RWPE2 (cell line): ENCODE results near the gene SET.

ENCODE experiments used
- ATAC-seq: fragments of 200-7000 bp; cut with Tn5 transposase; 3 replicates; pipeline ENCODE4 v1.9.1; 2021; ENCODE audit warnings: low read depth
- DNase-seq: peaks from one replicate; pipeline ENCODE4 v3.0.0-alpha.2; 2020; ENCODE audit warnings: low spot score
- H3K27ac ChIP-seq: fragments of 450-650 bp; 2 replicates; pipeline ENCODE4 v1.5.1; 2017; ENCODE audit warnings: mild to moderate bottlenecking; ENCODE audit not compliant: poor library complexity, severe bottlenecking
- H3K27me3 ChIP-seq: fragments of 250-450 bp; sonication (Bioruptor Pico); 2 replicates; pipeline ENCODE4 v1.5.1; 2021; ENCODE audit warnings: mild to moderate bottlenecking, moderate library complexity; ENCODE audit not compliant: insufficient read depth, poor library complexity, severe bottlenecking
- H3K36me3 ChIP-seq: fragments of 250-450 bp; sonication (Bioruptor Pico); 2 replicates; pipeline ENCODE4 v1.5.1; 2020; ENCODE audit warnings: low read depth, mild to moderate bottlenecking, moderate library complexity
- H3K4me1 ChIP-seq: fragments of 250-450 bp; sonication (Bioruptor Pico); 2 replicates; pipeline ENCODE4 v1.5.1; 2021; ENCODE audit warnings: mild to moderate bottlenecking, moderate library complexity; ENCODE audit not compliant: insufficient read depth, poor library complexity, severe bottlenecking
- H3K4me3 ChIP-seq: fragments of 250-450 bp; sonication (Bioruptor Pico); 2 replicates; pipeline ENCODE4 v1.5.1; 2021; ENCODE audit warnings: mild to moderate bottlenecking, moderate library complexity; ENCODE audit not compliant: severe bottlenecking
- H3K9me3 ChIP-seq: fragments of 250-450 bp; sonication (Bioruptor Pico); 2 replicates; pipeline ENCODE4 v1.5.1; 2021; ENCODE audit warnings: mild to moderate bottlenecking, moderate library complexity; ENCODE audit not compliant: severe bottlenecking
- TF ChIP-seq, protein P1 (sequence below): fragments of 450-650 bp; IDR thresholded peaks from one replicate; pipeline ENCODE4 v1.5.1; 2017; ENCODE audit warnings: mild to moderate bottlenecking, moderate library complexity; ENCODE audit not compliant: poor library complexity, severe bottlenecking

SET gene

DNA sequence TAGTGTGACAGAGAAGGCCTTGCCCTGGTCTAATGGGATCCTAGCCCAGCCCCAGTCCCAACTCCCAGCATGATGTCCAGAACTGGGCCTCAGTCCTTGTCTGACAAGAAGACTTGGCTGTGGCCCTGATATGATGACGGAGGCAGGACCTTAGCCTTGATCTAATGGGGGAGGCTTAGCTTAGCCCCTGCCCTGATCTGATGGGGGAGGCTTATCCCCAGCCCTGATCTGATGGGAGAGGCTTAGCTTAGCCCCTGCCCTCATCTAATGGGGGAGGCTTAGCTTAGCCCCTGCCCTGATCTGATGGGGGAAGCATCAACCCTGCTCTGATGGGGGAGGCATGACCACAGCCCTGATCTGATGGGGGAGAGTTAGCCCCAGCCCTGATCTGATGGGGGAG is 17.0 kb downstream of the SET start:
- H3K27me3 ChIP-seq = no peaks in the 10 kb centered on the region
- no peak overlapping the region for H3K27ac ChIP-seq
- no peak overlapping the region for H3K4me3 ChIP-seq
- no peak for ATAC-seq
- H3K4me1 ChIP-seq = no peaks in the 10 kb centered on the region
- no peaks in the 10 kb centered on the region for H3K9me3 ChIP-seq
- no peak for DNase-seq
- TF ChIP-seq, protein P1, sequence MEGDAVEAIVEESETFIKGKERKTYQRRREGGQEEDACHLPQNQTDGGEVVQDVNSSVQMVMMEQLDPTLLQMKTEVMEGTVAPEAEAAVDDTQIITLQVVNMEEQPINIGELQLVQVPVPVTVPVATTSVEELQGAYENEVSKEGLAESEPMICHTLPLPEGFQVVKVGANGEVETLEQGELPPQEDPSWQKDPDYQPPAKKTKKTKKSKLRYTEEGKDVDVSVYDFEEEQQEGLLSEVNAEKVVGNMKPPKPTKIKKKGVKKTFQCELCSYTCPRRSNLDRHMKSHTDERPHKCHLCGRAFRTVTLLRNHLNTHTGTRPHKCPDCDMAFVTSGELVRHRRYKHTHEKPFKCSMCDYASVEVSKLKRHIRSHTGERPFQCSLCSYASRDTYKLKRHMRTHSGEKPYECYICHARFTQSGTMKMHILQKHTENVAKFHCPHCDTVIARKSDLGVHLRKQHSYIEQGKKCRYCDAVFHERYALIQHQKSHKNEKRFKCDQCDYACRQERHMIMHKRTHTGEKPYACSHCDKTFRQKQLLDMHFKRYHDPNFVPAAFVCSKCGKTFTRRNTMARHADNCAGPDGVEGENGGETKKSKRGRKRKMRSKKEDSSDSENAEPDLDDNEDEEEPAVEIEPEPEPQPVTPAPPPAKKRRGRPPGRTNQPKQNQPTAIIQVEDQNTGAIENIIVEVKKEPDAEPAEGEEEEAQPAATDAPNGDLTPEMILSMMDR = no peak
- 0 out of 2 replicates have a peak, but pooled peaks cover 4% of the 10 kb centered on the region for H3K36me3 ChIP-seq

DNA sequence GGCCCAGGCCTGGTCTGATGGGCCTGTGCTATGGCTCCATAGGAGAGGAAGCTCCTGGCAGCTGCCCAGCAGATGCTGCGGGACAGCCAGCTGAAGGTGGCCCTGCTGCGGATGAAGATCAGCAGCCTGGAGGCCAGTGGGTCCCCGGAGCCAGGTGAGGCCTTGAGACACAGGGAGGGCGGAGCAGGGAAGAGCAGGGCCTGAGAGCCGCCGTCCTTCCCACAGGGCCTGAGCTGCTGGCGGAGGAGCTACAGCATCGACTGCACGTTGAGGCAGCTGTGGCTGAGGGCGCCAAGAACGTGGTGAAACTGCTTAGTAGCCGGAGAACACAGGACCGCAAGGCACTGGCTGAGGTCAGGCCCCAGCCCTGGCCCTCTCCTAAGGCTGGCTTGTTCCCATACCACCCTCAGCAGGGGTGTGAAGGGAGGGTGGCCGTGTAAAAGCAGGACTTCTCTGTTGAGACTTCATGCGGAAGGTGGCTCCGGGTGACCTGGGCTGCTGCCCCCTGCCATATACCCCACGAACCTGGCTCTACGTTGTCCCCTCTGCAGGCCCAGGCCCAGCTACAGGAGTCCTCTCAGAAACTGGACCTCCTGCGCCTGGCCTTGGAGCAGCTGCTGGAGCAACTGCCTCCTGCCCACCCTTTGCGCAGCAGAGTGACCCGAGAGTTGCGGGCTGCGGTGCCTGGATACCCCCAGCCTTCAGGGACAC is 17.8 kb downstream of the SET start:
- H3K4me3 ChIP-seq = no peak overlapping the region
- DNase-seq (no peak), ATAC-seq (no peak)
- 0 out of 2 replicates have a peak, but pooled peaks cover 4% of the 10 kb centered on the region for H3K36me3 ChIP-seq
- no peaks in the 10 kb centered on the region for H3K4me1 ChIP-seq
- no peaks in the 10 kb centered on the region for H3K27me3 ChIP-seq
- no peak overlapping the region for H3K27ac ChIP-seq
- TF ChIP-seq, protein P1 = no peak
- no peaks in the 10 kb centered on the region for H3K9me3 ChIP-seq

DNA sequence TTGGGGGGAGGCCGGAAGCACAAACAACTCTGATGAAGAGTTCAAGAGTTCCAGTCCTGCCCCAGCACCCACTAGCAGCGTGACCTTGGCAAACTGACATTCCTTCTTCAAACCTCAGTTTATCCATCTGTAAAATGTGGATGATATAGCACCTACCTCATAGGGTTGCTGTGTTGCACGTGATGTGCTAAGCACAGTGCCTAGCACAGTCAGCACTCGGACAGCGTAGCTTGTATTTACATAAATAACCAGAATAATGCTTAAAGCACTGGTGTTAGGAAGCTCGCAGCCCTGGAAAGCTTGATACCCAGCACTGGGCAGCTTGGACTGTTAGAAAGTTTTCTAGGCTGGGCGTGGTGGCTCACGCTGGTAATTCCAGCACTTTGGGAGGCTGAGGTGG is 18.4 kb downstream of the SET start:
- H3K9me3 ChIP-seq = no peaks in the 10 kb centered on the region
- ATAC-seq (no peak), DNase-seq (no peak)
- H3K27ac ChIP-seq = no peak overlapping the region
- TF ChIP-seq, protein P1 = no peak
- no peaks in the 10 kb centered on the region for H3K27me3 ChIP-seq
- no peak overlapping the region for H3K4me3 ChIP-seq
- H3K36me3 ChIP-seq = 0 out of 2 replicates have a peak, but pooled peaks cover 4% of the 10 kb centered on the region
- H3K4me1 ChIP-seq = no peaks in the 10 kb centered on the region

DNA sequence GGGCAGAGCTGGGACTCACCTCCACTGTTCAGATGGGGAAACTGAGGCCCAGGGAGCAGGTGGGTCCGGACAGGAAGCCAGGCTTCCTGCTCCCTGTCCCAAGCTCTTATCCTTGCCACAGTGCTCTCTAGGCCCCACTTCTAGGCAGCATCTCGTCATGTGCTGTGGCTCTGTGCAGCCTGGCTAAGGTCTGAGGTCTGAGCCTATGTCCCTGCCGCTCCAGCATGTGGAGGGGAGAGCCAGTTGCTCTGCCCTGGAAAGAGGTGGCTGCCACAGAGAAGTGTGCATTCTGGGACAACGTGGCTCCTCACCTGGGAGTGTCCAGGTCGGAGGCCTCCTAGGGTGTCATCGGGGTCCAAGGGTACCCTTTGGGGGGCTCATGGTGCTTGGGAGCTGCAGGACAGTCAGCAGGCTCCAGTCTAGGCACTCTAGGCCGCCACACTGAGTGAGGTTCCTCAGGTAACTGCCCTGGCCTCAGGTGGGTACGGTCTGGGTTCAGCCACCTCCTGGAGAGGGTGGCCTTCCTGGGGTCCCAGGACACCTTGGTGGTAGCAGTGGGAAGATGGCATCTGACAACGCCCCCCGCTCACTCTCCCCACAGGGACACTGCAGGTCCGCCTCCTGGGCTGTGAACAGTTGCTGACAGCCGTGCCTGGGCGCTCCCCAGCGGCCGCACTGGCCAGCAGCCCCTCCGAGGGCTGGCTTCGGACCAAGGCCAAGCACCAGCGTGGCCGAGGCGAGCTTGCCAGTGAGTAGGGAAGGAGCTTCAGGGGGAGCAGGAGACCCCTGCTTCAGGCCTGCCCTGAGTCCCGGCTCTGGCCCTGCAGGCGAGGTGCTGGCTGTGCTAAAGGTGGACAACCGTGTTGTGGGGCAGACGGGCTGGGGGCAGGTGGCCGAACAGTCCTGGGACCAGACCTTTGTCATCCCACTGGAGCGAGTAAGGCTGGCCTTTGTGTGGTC is 23.7 kb downstream of the SET start:
- TF ChIP-seq, protein P1 = no peak
- ATAC-seq (no peak; the same call in 2 of the 3 replicates), DNase-seq (peak; percentile 56)
- no peaks in the 10 kb centered on the region for H3K4me1 ChIP-seq
- H3K9me3 ChIP-seq = no peaks in the 10 kb centered on the region
- H3K27ac ChIP-seq = no peak overlapping the region
- H3K27me3 ChIP-seq = no peaks in the 10 kb centered on the region
- no peak overlapping the region for H3K4me3 ChIP-seq
- H3K36me3 ChIP-seq = no peaks in the 10 kb centered on the region; the same call in 1 of the 2 replicates
